ENCODE measurements around the gene CACNA2D3.

Gene CACNA2D3

DNA sequence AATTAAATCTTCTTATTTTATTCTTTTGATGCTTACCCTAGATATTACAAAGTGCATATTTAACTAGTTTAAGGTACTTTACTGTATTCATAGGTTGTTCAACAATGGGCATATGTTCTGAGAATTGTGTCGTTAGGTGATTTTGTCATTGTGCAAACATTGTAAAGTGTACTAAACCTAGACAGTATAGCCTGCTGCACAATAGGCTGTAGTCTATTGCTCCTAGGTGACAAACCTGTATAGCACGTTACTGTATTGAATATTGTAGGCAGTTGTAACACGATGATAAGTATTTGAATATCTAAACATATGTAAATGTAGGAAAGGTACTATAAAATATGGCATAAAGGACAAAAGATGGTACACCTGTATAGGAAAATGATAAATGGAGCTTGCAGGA lies 100.7 kb downstream of the CACNA2D3 start:
- no peak for DNase-seq

DNA sequence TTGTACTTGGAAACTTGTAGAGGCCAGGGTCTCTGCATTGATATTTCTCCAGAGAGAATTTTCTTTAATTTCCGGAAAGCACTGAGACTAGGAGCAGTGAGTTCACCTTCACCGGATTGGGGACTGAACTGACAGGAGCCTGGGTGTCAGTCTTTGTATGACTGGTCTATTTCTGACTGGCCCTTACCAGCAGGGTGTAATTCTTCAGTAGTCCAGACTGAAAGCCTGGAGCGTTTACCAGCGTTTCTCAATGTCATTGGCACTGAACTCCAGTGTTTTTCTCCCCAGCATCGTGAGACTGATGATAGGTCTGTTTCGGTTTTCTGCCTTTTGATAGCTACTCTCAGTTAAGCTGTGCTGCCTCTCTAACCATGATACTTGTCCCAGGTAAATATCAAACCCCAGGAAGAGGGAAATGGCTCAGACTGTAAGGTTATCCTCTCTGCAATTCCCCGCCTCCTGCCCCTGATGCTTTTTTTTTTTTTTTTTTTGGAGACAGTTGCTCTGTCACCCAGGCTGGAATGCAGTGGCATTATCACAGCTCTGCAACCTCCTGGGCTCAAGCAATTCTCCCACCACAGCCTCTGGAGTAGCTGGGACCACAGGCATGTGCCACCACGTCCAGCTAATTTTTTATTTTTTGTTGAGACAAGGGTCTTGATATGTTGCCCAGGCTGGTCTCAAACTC lies 103.6 kb downstream of the CACNA2D3 start:
- no peak for DNase-seq

- DNase-seq: no peak
Observed at GRCh38 chr3:54228806-54229205, 106.5 kb downstream of the CACNA2D3 start.

DNA sequence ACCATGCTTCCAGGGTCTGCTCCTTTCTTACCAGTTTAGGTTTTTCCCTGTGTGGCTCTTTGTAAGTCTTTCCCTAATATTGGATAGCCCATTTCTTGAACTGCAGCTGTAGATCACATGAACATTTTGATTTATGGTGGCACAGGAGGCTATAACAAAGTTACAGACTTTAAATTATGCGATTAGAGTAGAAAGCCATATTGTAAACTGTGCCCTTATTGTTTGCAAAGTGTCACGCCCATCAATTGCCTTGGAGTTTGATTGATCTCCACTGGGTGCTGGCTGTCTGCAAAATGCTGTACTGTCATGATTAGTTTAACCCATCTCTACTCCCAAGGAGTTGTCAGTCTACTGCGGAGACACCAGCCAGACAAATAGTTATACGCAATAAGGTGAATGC lies 110.3 kb downstream of the CACNA2D3 start:
- DNase-seq: no peak

DNA sequence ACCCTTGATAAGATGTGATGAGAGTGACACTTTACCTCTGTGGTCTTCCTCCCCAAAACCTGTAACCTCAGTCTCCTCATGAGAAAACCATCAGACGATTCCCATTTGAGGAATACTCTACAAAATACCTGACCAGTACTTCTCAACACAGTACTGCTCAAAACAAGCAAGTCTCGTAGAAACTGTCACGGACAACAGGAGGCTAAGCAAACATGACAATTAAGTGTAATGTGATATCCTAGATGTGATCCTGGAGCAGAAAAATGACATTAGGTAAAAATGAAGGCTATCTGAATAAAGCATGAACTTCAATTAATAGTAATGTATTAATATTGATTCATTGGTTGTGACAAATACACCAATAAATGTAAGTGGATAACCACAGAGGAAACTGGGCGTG lies 113.6 kb downstream of the CACNA2D3 start:
- no peak for DNase-seq

DNA sequence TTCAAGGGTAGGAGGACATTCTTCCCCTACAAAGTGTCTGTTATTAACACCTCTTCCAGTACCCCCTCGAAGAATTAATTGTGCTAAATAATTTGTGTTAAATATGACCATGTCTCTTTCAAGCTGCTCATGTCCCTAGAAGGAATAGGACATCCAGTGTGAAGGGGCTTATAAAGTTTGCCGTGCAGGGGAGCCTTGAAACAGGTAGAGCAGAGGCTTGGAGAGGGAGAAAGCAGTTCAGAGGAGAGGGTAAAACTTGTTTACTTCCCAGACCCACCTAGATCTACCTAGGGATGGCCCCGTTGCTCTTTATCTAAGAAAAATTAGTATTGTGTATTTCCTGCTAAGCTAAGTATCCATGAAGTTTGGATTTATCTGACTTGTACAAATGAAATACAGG lies 114.8 kb downstream of the CACNA2D3 start:
- DNase-seq: no peak

- no peak for DNase-seq
Observed at GRCh38 chr3:54237788-54238502, 115.6 kb downstream of the CACNA2D3 start.

- DNase-seq: no peak
Observed at GRCh38 chr3:54240309-54240708, 118.0 kb downstream of the CACNA2D3 start.

GRCh38 chr3:54243056-54243931 lies 120.9 kb downstream of the CACNA2D3 start:
- no peak for DNase-seq

DNA sequence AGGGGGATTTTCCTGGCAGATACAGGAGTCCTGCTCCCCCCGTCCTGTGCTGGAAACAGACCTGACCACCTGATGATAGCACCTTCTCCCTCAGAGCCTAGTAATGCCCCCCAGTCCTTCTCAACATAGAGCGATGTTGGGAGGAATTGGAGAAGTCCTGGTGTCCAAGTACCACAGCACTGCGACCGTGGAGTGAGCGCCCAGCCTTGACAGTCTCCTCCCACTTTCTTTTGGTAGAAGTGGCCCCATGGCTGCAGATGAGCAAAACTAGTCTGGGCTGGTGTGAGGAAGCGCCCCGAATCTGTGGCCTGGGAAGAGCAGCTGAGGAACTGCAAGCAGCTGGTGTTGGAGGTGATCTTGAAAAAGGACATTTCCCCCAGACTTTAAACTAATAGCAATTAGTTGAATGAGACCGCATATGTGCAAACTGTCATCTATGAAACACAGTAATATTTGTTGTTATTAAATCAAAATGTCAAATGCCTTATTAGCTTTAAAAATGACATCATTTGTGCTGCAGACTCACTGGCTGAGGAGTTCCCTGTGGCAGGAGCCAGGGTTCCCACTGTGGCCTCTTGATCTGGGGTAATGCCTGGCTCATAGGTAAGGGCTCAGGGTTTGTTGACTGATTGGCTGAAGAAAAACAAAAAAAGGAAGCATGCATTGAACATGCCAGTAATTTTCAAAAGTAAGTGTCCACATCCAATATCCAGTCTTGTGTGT lies 121.8 kb downstream of the CACNA2D3 start:
- no peak for DNase-seq

GRCh38 chr3:54251705-54252104 lies 129.4 kb downstream of the CACNA2D3 start:
- no peak for DNase-seq

- no peak for DNase-seq
Observed at GRCh38 chr3:54257125-54257720, 134.9 kb downstream of the CACNA2D3 start.

DNA sequence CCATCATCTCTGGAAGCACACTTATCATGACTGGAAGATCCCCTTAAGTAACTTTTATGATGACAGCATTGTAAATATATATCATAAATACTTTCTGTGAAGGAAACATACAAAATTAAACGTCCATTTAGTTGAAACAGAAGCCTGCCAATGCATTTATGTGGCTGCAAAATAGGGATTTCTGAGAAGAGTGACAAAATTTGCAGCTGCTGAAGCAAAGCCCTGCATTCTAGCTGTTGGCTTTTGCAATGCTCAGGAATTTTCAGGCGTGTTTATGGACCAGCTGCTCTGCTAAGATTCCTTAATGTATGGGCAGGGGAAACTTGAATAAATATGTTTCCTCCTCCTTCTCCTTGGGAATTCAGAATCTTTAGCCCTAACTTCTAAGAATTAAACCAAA lies 137.3 kb downstream of the CACNA2D3 start:
- no peak for DNase-seq

DNA sequence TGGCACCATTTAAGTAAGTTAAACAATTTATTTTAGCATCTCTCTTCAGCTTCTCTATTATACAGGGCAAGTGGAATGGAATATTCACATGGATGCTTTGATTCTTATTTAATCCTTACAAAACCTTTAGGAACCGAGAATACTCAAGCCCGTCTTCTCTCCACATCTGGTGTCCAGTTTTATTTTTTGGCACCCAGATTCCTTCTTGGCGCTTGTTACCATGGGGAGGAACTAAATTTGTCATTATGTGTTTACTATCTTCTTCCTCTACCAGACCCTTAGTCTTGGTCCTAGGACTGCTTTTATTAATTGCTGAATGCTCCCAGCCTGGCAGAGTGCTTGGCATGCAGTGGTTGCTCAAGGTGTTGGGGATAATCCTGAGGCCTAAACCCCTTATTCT lies 138.8 kb downstream of the CACNA2D3 start:
- DNase-seq: no peak

DNA sequence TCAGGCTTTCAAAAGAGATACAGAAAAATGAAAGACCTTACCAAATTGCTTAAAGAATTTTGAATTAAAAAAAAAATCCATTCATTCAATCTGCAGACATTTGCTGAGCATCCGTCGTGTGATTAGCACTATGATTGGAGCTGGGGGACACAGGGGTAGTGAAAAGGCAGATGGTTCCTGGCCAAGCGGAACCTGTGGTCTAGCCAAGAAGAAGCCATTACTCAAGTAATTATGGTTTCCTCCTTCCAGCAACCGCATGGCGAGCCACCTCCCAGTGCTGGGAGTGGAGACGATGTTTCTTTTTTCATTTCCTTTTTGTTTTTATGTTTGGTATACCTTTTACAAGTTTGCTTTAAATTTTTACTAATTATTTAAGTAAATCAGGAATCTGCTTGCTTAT lies 140.2 kb downstream of the CACNA2D3 start:
- no peak for DNase-seq

GRCh38 chr3:54262946-54263345 lies 140.6 kb downstream of the CACNA2D3 start:
- DNase-seq: no peak

GRCh38 chr3:54264050-54264449 lies 141.7 kb downstream of the CACNA2D3 start:
- no peak for DNase-seq

DNA sequence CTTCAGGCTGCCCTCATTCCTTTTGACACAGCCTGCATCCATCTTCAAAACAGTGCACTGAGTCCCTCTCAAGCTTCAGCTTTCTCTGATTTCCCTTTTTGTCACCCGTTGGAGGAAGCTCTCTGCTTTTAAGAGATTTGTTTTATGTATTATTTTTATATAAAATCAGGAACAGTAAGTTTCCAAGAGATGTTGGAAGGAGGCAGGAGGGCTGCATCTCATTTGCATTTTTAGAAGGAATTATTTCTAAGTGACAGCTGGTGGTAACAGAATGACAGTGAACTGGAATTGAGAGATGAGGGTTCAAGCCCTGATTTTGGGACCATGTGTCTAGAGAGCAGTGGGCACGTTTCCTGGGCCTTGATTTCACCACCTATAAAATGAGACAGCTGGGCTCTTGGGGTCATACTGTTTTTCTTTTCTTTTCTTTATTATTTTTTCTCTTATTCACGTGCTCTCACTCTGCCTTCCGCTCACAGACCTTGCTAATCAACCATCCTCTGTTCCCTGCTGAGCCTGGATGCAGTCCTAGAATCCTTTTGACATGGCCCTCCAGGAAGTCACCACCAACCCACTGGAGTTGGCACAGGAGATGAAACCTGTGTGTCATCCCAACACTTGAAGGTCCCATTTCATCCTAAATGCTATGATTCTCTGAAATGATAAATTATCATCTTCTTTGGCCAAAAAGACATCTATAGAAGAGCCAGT lies 148.6 kb downstream of the CACNA2D3 start:
- no peak for DNase-seq

DNA sequence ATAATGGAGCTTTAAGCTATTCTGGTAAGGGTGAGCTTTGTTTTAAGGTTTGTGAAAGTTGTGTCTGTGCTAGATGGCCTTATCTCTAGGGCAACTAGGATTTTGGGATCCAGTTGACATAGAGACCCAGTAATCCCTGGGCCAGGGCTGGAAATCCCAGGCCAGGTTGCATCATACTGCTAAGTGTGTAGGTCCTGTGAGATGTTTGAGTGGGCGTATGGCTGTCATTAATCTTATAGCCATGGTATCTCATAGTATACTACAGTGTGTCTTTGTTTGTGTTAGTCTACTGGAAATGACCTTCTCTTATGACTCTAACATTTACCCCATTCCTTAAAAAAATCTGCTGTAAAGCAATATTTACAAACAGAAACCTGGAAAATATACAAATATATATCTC lies 151.4 kb downstream of the CACNA2D3 start:
- no peak for DNase-seq

- DNase-seq: no peak
Observed at GRCh38 chr3:54274607-54275006, 152.3 kb downstream of the CACNA2D3 start.

GRCh38 chr3:54279005-54279583 lies 156.7 kb downstream of the CACNA2D3 start:
- no peak for DNase-seq

- DNase-seq: no peak
Observed at GRCh38 chr3:54283470-54283869, 161.1 kb downstream of the CACNA2D3 start.
